HepG2 (cell line): ENCODE results near the gene SPSB1. TPM values are rescaled to one million over a fixed set of nuclear protein-coding genes. Genes with fewer than 3 reads are reported as not detected.
A peak's percentile ranks its signal among the peaks of the same experiment; 100 is the strongest.

Source experiments
- ATF5 ChIP-seq: sonication (generic); formaldehyde crosslinking; IDR thresholded peaks from 2 replicates; pipeline ENCODE4 v1.4.0; 2020; ENCODE audit warnings: mild to moderate bottlenecking, low read depth, missing genetic modification reagents
- EEA1 ChIP-seq: sonication (generic); formaldehyde crosslinking; IDR thresholded peaks from 2 replicates; pipeline ENCODE4 v1.5.1; 2020; ENCODE audit warnings: mild to moderate bottlenecking, missing genetic modification reagents, borderline replicate concordance
- EED ChIP-seq: sonication (generic); formaldehyde crosslinking; IDR thresholded peaks from 2 replicates; pipeline ENCODE4 v1.5.0; 2020; ENCODE audit warnings: mild to moderate bottlenecking, missing genetic modification reagents
- HDAC6 ChIP-seq: fragments of 200-600 bp; sonication (generic); IDR thresholded peaks from 2 replicates; pipeline ENCODE4 v1.7.0; 2017; ENCODE audit warnings: mild to moderate bottlenecking, antibody characterized with exemption, low read length, low read depth
- HMGA1 ChIP-seq: sonication (generic); formaldehyde crosslinking; conservative IDR thresholded peaks from 2 replicates; pipeline ENCODE4 v1.4.0; 2020; ENCODE audit warnings: missing genetic modification reagents
- LRRFIP1 ChIP-seq: sonication (generic); formaldehyde crosslinking; conservative IDR thresholded peaks from 2 replicates; pipeline ENCODE4 v1.4.0; 2020; ENCODE audit warnings: missing genetic modification reagents
- PHF20 ChIP-seq: sonication (generic); formaldehyde crosslinking; IDR thresholded peaks from 2 replicates; pipeline ENCODE4 v1.5.0; 2020; ENCODE audit warnings: mild to moderate bottlenecking, missing genetic modification reagents
- RORA ChIP-seq: sonication (generic); formaldehyde crosslinking; IDR thresholded peaks from 2 replicates; pipeline ENCODE4 v1.5.0; 2020; ENCODE audit warnings: mild to moderate bottlenecking, missing genetic modification reagents, moderate library complexity
- SNAPC2 ChIP-seq: sonication (generic); formaldehyde crosslinking; IDR thresholded peaks from 2 replicates; pipeline ENCODE4 v1.8.1; 2022; ENCODE audit warnings: mild to moderate bottlenecking, missing genetic modification reagents
- SOX6 ChIP-seq, 2 experiments: fragments of 450-650 bp in 1 of 2; sonication (generic) in 1 of 2; formaldehyde crosslinking in 1 of 2; IDR thresholded peaks; 2 replicates each; pipeline versions ENCODE4 v1.4.0 to v1.6.1; 2017 to 2020; ENCODE audit warnings: antibody characterized with exemption in 1 of 2, mild to moderate bottlenecking in 1 of 2, missing genetic modification reagents in 1 of 2
- TFAP4 ChIP-seq: sonication (generic); IDR thresholded peaks from 2 replicates; pipeline ENCODE4 v1.6.1; 2016; ENCODE audit warnings: low read depth, borderline replicate concordance
- THAP8 ChIP-seq: sonication (generic); formaldehyde crosslinking; IDR thresholded peaks from 2 replicates; pipeline ENCODE4 v1.5.1; 2020; ENCODE audit warnings: missing genetic modification reagents, mild to moderate bottlenecking, borderline replicate concordance
- ZBTB25 ChIP-seq: IDR thresholded peaks from 2 replicates; pipeline ENCODE4 v1.6.1; 2018; ENCODE audit warnings: missing genetic modification reagents
- ZNF251 ChIP-seq: sonication (generic); formaldehyde crosslinking; IDR thresholded peaks from 2 replicates; pipeline ENCODE4 v1.9.0; 2021; ENCODE audit warnings: mild to moderate bottlenecking, missing genetic modification reagents
- ZNF253 ChIP-seq: sonication (generic); formaldehyde crosslinking; IDR thresholded peaks from 2 replicates; pipeline ENCODE4 v1.8.0; 2022; ENCODE audit warnings: mild to moderate bottlenecking, missing genetic modification reagents, borderline replicate concordance
- ZNF326 ChIP-seq: sonication (generic); formaldehyde crosslinking; IDR thresholded peaks from 2 replicates; pipeline ENCODE4 v1.4.0; 2020; ENCODE audit warnings: missing genetic modification reagents, borderline replicate concordance
- ZNF367 ChIP-seq: sonication (generic); formaldehyde crosslinking; IDR thresholded peaks from 2 replicates; pipeline ENCODE4 v1.4.0; 2020; ENCODE audit warnings: missing genetic modification reagents, borderline replicate concordance
- ZNF503 ChIP-seq: sonication (generic); formaldehyde crosslinking; IDR thresholded peaks from 2 replicates; pipeline ENCODE4 v1.4.0; 2020; ENCODE audit warnings: missing genetic modification reagents
- ZNF629 ChIP-seq: sonication (generic); formaldehyde crosslinking; conservative IDR thresholded peaks from 2 replicates; pipeline ENCODE4 v1.5.0; 2020; ENCODE audit warnings: missing genetic modification reagents
- ZNF7 ChIP-seq: IDR thresholded peaks from 2 replicates; pipeline ENCODE4 v1.6.1; 2016; ENCODE audit warnings: missing biosample characterization, missing genetic modification reagents
- ZNF883 ChIP-seq: sonication (generic); formaldehyde crosslinking; IDR thresholded peaks from 2 replicates; pipeline ENCODE4 v1.5.1; 2020; ENCODE audit warnings: mild to moderate bottlenecking, missing genetic modification reagents; ENCODE audit errors: not compliant biosample characterization
- polyA plus RNA-seq, 8 experiments: library from polyadenylated mRNA; depleted of rRNA in 3 of 8; stranded (reverse) in 7 of 8; unstranded in 1 of 8; fragments of >200 nt; fragmentation: Illumina TruSeq in 4 of 8; extraction: Trizol in 4 of 8; gene quantifications; 2 replicates each; pipeline versions ENCODE4 v1.2.1 to v1.2.3, GENCODE V29; 2011 to 2016; ENCODE audit warnings: low read depth in 4 of 8, missing spikeins in 1 of 8, mixed read lengths in 1 of 8; ENCODE audit not compliant: insufficient read depth in 1 of 8
- total RNA-seq, 5 experiments: library from RNA; depleted of rRNA; stranded (reverse); fragments of >200 nt; fragmentation: Illumina TruSeq; extraction: Trizol; gene quantifications; 2 replicates each; pipeline ENCODE4 v1.2.3, GENCODE V29; 2016; ENCODE audit warnings: low read depth in 1 of 5

The SPSB1 gene
- total and polyA plus RNA-seq, 2 of the 13 experiments (the other 11 are each of a cell fraction or from before 2014, with no cell fraction given) = 5.0 to 8.0 TPM

- no peak for TF ChIP-seq EED
- 0 out of 2 replicates have a peak, but pooled peaks have one; percentile 27 for TF ChIP-seq THAP8
- no peak for TF ChIP-seq HMGA1
- no peak for TF ChIP-seq SOX6 (IDR thresholded peaks at IDR 0.05)
- TF ChIP-seq SOX6 (CRISPR knock-in tag; IDR thresholded peaks at IDR 0.05) = no peak
- no peak for TF ChIP-seq ZNF7
- peak; percentile 41; the same call in 1 of the 2 replicates for TF ChIP-seq ZNF503
- no peak for TF ChIP-seq RORA (CRISPR knock-in tag)
- TF ChIP-seq TFAP4 = peak; percentile 83
- TF ChIP-seq HDAC6 = no peak
- no peak for TF ChIP-seq ZBTB25 (CRISPR knock-in tag)
- TF ChIP-seq ATF5 (CRISPR knock-in tag) = no peak
- TF ChIP-seq ZNF251 (CRISPR knock-in tag) = no peak
- no peak for TF ChIP-seq ZNF883 (CRISPR knock-in tag)
- TF ChIP-seq EEA1 (CRISPR knock-in tag) = no peak
- TF ChIP-seq SNAPC2 (CRISPR knock-in tag) = no peak
- no peak for TF ChIP-seq ZNF367 (CRISPR knock-in tag)
- no peak for TF ChIP-seq ZNF629 (CRISPR knock-in tag)
- no peak for TF ChIP-seq ZNF326 (CRISPR knock-in tag)
- TF ChIP-seq ZNF253 (CRISPR knock-in tag) = no peak
- no peak for TF ChIP-seq LRRFIP1 (CRISPR knock-in tag)
- no peak; the same call in 1 of the 2 replicates for TF ChIP-seq PHF20
Observed at GRCh38 chr1:9399510-9400424, 107.1 kb downstream of the SPSB1 start (continued).
